IMR-90 (cell line): ENCODE data around the gene SLC25A51. TPM values are rescaled to one million over a fixed set of nuclear protein-coding genes. Genes with fewer than 3 reads are reported as not detected.
A peak's percentile ranks its signal among the peaks of the same experiment; 100 is the strongest.

Experiments used
- ATAC-seq: fragments of 200-7000 bp; cut with Tn5 transposase; 2 replicates; pipeline ENCODE4 v1.9.1; 2020; ENCODE audit warnings: low read depth, mild to moderate bottlenecking, moderate library complexity
- BruUV-seq: library from RNA; stranded (reverse); fragments of 400-500 nt; replicated peaks from 2 replicates; lab custom pipeline; 2021; lab: Mats Ljungman, UMichigan
- CTCF ChIA-PET: fragments of 300-600 bp; formaldehyde crosslinking; extraction: SDS; loops from one replicate; lab custom pipeline; 2021; ENCODE audit warnings: antibody characterized with exemption; lab: Yijun Ruan, JAX
- POLR2A ChIA-PET: fragments of 300-600 bp; sonication (Branson Sonifier 250); formaldehyde crosslinking; loops from one replicate; lab custom pipeline; 2022; ENCODE audit warnings: antibody characterized with exemption; ENCODE audit not compliant: unreplicated experiment; lab: Charles Lee
- DNase-seq: peaks from one replicate; pipeline ENCODE4 v3.0.0; 2013
- H2AFZ ChIP-seq: replicated peaks from 2 replicates; pipeline ENCODE3; 2013; ENCODE audit warnings: low read length, mild to moderate bottlenecking; ENCODE audit not compliant: poor library complexity
- H2AK5ac ChIP-seq: 2 replicates; pipeline ENCODE4 v1.6.1; 2013; ENCODE audit warnings: low read depth, low read length, inconsistent platforms
- H2AK9ac ChIP-seq: replicated peaks from 2 replicates; pipeline ENCODE3; 2013; ENCODE audit warnings: mild to moderate bottlenecking, low read depth, low read length, moderate library complexity; ENCODE audit not compliant: poor library complexity
- H2BK120ac ChIP-seq: 2 replicates; pipeline ENCODE4 v1.6.1; 2013; ENCODE audit warnings: low read depth, low read length, inconsistent platforms
- H2BK15ac ChIP-seq: 3 replicates; pipeline ENCODE4 v1.6.1; 2013; ENCODE audit warnings: low read depth, low read length, inconsistent platforms
- H2BK20ac ChIP-seq: 2 replicates; pipeline ENCODE4 v1.6.1; 2013; ENCODE audit warnings: low read depth, mild to moderate bottlenecking, inconsistent platforms, low read length, moderate library complexity
- H2BK5ac ChIP-seq: 2 replicates; pipeline ENCODE4 v1.6.1; 2013; ENCODE audit warnings: mild to moderate bottlenecking, low read depth, low read length, inconsistent platforms; ENCODE audit not compliant: poor library complexity, severe bottlenecking
- H3K14ac ChIP-seq: replicated peaks from 2 replicates; pipeline ENCODE4 v1.6.1; 2013; ENCODE audit warnings: low read depth, low read length, inconsistent platforms
- H3K18ac ChIP-seq: 2 replicates; pipeline ENCODE4 v1.6.1; 2013; ENCODE audit warnings: low read depth, low read length, control low read depth
- H3K23ac ChIP-seq: 2 replicates; pipeline ENCODE4 v1.6.1; 2013; ENCODE audit warnings: low read depth, low read length, inconsistent platforms
- H3K27ac ChIP-seq: 2 replicates; pipeline ENCODE4 v1.5.1; 2013; ENCODE audit warnings: mild to moderate bottlenecking, control low read depth, low read length; ENCODE audit not compliant: insufficient read depth
- H3K27me3 ChIP-seq: 2 replicates; pipeline ENCODE4 v1.6.1; 2013; ENCODE audit warnings: low read length; ENCODE audit not compliant: control insufficient read depth, insufficient read depth
- H3K36me3 ChIP-seq: 2 replicates; pipeline ENCODE4 v1.6.1; 2013; ENCODE audit warnings: low read length, mixed read lengths; ENCODE audit not compliant: control insufficient read depth, insufficient read depth
- H3K4ac ChIP-seq: 2 replicates; pipeline ENCODE4 v1.6.1; 2013; ENCODE audit warnings: low read depth, low read length, inconsistent platforms
- H3K4me1 ChIP-seq: 2 replicates; pipeline ENCODE4 v1.6.1; 2013; ENCODE audit warnings: low read length, mixed read lengths; ENCODE audit not compliant: control insufficient read depth, insufficient read depth
- H3K4me2 ChIP-seq: 2 replicates; pipeline ENCODE4 v1.6.1; 2013; ENCODE audit warnings: low read depth, mild to moderate bottlenecking, control low read depth, low read length, moderate library complexity
- H3K4me3 ChIP-seq: 2 replicates; pipeline ENCODE4 v1.5.1; 2013; ENCODE audit warnings: low read depth, mild to moderate bottlenecking, control low read depth, low read length, moderate library complexity; ENCODE audit not compliant: insufficient read depth
- H3K56ac ChIP-seq: 2 replicates; pipeline ENCODE4 v1.6.1; 2013; ENCODE audit warnings: low read length, inconsistent platforms; ENCODE audit not compliant: insufficient read depth; ENCODE audit errors: extremely low read depth
- H3K79me1 ChIP-seq, 2 experiments: 2 replicates each; pipeline ENCODE4 v1.6.1; 2013; ENCODE audit warnings: low read length in 2 of 2, inconsistent platforms in 1 of 2, low read depth in 1 of 2
- H3K9ac ChIP-seq: 2 replicates; pipeline ENCODE4 v1.6.1; 2013; ENCODE audit warnings: low read depth, low read length, control low read depth
- H3K9me1 ChIP-seq: 2 replicates; pipeline ENCODE4 v1.6.1; 2013; ENCODE audit warnings: low read length, inconsistent platforms; ENCODE audit not compliant: insufficient read depth
- H3K9me3 ChIP-seq: 2 replicates; pipeline ENCODE4 v1.6.1; 2013; ENCODE audit warnings: low read length; ENCODE audit not compliant: control insufficient read depth, insufficient read depth
- H4K20me1 ChIP-seq: 2 replicates; pipeline ENCODE4 v1.6.1; 2013; ENCODE audit warnings: low read length, inconsistent platforms; ENCODE audit not compliant: insufficient read depth
- H4K5ac ChIP-seq: 2 replicates; pipeline ENCODE4 v1.6.1; 2013; ENCODE audit warnings: mild to moderate bottlenecking, low read depth, low read length, control low read depth
- H4K8ac ChIP-seq, 2 experiments: 2 replicates each; pipeline ENCODE4 v1.6.1; 2013; ENCODE audit warnings: low read depth in 2 of 2, low read length in 2 of 2, control low read depth in 1 of 2, inconsistent platforms in 1 of 2
- H4K91ac ChIP-seq: 2 replicates; pipeline ENCODE4 v1.6.1; 2013; ENCODE audit warnings: low read depth, low read length, inconsistent platforms; ENCODE audit not compliant: insufficient read depth
- FOS ChIP-seq: fragments of 150-350 bp; IDR thresholded peaks from 2 replicates; pipeline ENCODE4 v1.6.1; 2016; ENCODE audit warnings: low read depth, low read length
- RCOR1 ChIP-seq: IDR thresholded peaks from 2 replicates; pipeline ENCODE4 v1.6.1; 2012; ENCODE audit warnings: mild to moderate bottlenecking, low read length, improper control_type of control experiment; ENCODE audit not compliant: insufficient replicate concordance
- USF2 ChIP-seq: fragments of 150-350 bp; IDR thresholded peaks from 2 replicates; pipeline ENCODE4 v1.6.1; 2017; ENCODE audit warnings: mild to moderate bottlenecking, antibody characterized with exemption, low read length, low read depth
- WGBS, 2 experiments: methylation state at CpG; one replicate each; pipeline versions ENCODE4 v1.1.5 to v1.1.7; 2013; ENCODE audit warnings: missing lambda C conversion rate in 2 of 2; ENCODE audit not compliant: insufficient read length in 1 of 2; ENCODE audit errors: extremely low coverage in 2 of 2; 5-methylcytosine and 5-hydroxymethylcytosine counted together
- dilution Hi-C: fragments of 300-500 bp; cut with HindIII; formaldehyde crosslinking; loops from one replicate; pipeline ENCODE4 v1.14.3; 2018; ENCODE audit warnings: low sequenced_read_pairs; ENCODE audit not compliant: unreplicated experiment
- in situ Hi-C: fragments of 300-500 bp; cut with MboI; formaldehyde crosslinking; loops from 3 replicates; pipeline ENCODE4 v1.14.3; 2019; ENCODE audit warnings: low sequenced_read_pairs, inconsistent platforms, mixed read lengths
- intact Hi-C: fragments of 100-400 bp; cut with micrococcal nuclease; formaldehyde crosslinking; loops from 2 replicates; pipeline ENCODE4 v1.10.0; 2022
- polyA plus RNA-seq, 3 experiments: library from polyadenylated mRNA; depleted of rRNA; stranded (reverse); fragments of >200 nt; gene quantifications; 2 replicates each; pipeline ENCODE4 v1.2.3, GENCODE V29; 2012; ENCODE audit warnings: low replicate concordance in 1 of 3
- total RNA-seq: library from RNA; depleted of rRNA; stranded (reverse); fragments of >200 nt; gene quantifications from 2 replicates; pipeline ENCODE4 v1.2.3, GENCODE V29; 2012

Gene SLC25A51
- total and polyA plus RNA-seq, 2 of the 4 experiments (the other 2 are of a cell fraction): 14.1 to 81.6 TPM

DNA sequence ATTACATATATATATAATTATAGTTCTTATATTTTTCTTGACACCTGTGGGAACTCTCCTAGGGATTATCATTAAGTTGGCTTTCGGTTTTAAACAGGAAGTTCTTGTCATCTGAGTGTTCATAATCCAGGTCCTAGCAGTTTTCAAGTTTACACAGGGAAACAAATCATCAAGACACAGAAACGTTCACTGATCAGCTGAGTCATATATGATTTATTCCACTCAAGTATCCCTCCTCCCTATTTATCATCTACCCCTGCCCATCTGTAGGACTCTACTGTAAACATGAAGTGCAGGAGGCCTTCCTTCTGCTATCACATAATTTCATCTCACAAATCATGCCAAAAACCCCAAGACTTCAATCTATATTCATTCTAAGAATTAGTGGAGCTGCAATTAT, 6.3 kb downstream of the SLC25A51 start:
- H3K27me3 ChIP-seq: no peaks in the 10 kb centered on the region
- ATAC-seq (peak; percentile 16; the same call in 1 of the 2 replicates), DNase-seq (peak; percentile 71)
- intact Hi-C loops (no loop called here), in situ Hi-C loops (no loop called here), dilution Hi-C loops (no loop called here)
- H2AK9ac ChIP-seq: no peak overlapping the region
- BruUV-seq: no TSS peak
- no peak overlapping the region for H2BK5ac ChIP-seq
- no peak overlapping the region for H3K4me2 ChIP-seq
- no peak overlapping the region for H4K8ac ChIP-seq
- no peaks in the 10 kb centered on the region for H3K9me3 ChIP-seq
- 0 out of 2 replicates have a peak, but pooled peaks cover 4% of the 10 kb centered on the region for H3K9me1 ChIP-seq
- peaks cover 23% of the 10 kb centered on the region for H3K36me3 ChIP-seq
- no peak overlapping the region for H4K5ac ChIP-seq
- no peak overlapping the region for H3K27ac ChIP-seq
- H3K9ac ChIP-seq: no peak overlapping the region
- 0% methylated on average over 1 of the region's 2 CpGs; no CpG with 5 or more reads in 1 of the 2 experiments for WGBS, 2 experiments
- no peaks in the 10 kb centered on the region for H4K20me1 ChIP-seq
- no peak overlapping the region for H3K14ac ChIP-seq
- H3K79me1 ChIP-seq: peaks cover 13 to 19% of the 10 kb centered on the region in 2 experiments; a peak in 3 of 4 replicates
- no peak overlapping the region; the same call in 1 of the 2 replicates for H3K56ac ChIP-seq
- no peak overlapping the region; the same call in 1 of the 2 replicates for H3K18ac ChIP-seq
- H2BK20ac ChIP-seq: no peak overlapping the region
- no peak overlapping the region for H2BK15ac ChIP-seq
- no peak overlapping the region for H3K23ac ChIP-seq
- H2BK120ac ChIP-seq: no peak overlapping the region
- no peak overlapping the region for H2AK5ac ChIP-seq
- H3K4me3 ChIP-seq: no peak overlapping the region
- POLR2A ChIA-PET: no interaction called here
- CTCF ChIA-PET: no interaction called here
- TF ChIP-seq FOS (no peak), RCOR1 (no peak), USF2 (no peak)
- no peak overlapping the region for H2AFZ ChIP-seq
- no peak overlapping the region for H4K91ac ChIP-seq
- no peak overlapping the region for H3K4ac ChIP-seq
- peaks cover 7% of the 10 kb centered on the region for H3K4me1 ChIP-seq
